GM23338 (cell line): ENCODE results near the gene ELL2. TPM values are rescaled to one million over a fixed set of nuclear protein-coding genes. Genes with fewer than 3 reads are reported as not detected.

Experiments
- ATAC-seq: fragments of 200-7000 bp; cut with Tn5 transposase; 3 replicates; pipeline ENCODE4 v1.9.1; 2020
- DNase-seq: peaks from one replicate; pipeline ENCODE4 v3.0.0-alpha.2; 2015; ENCODE audit warnings: low spot score
- H2AFZ ChIP-seq: fragments of 200-600 bp; sonication (generic); 2 replicates; pipeline ENCODE4 v1.8.0; 2016; ENCODE audit warnings: antibody characterized with exemption, mild to moderate bottlenecking, moderate library complexity
- H3F3A ChIP-seq: fragments of 200-600 bp; sonication (generic); replicated peaks from 2 replicates; pipeline ENCODE4 v1.8.0; 2017; ENCODE audit warnings: antibody characterized with exemption, mixed run types, low read depth
- H3K27ac ChIP-seq: fragments of 200-600 bp; sonication (generic); 2 replicates; pipeline ENCODE4 v1.6.1; 2016; ENCODE audit warnings: low read depth
- H3K27me3 ChIP-seq: fragments of 200-600 bp; sonication (generic); 2 replicates; pipeline ENCODE4 v1.8.0; 2016; ENCODE audit warnings: mild to moderate bottlenecking, mixed run types, moderate library complexity; ENCODE audit not compliant: insufficient read depth
- H3K36me3 ChIP-seq: fragments of 200-600 bp; sonication (generic); 2 replicates; pipeline ENCODE4 v1.8.0; 2016; ENCODE audit warnings: mild to moderate bottlenecking; ENCODE audit not compliant: insufficient read depth
- H3K4me1 ChIP-seq: fragments of 200-600 bp; sonication (generic); 2 replicates; pipeline ENCODE4 v1.8.0; 2016; ENCODE audit warnings: mild to moderate bottlenecking, moderate library complexity; ENCODE audit not compliant: insufficient read depth
- H3K4me2 ChIP-seq: fragments of 200-600 bp; sonication (generic); 2 replicates; pipeline ENCODE4 v1.7.1; 2017; ENCODE audit warnings: mixed run types
- H3K4me3 ChIP-seq: fragments of 200-600 bp; sonication (generic); 2 replicates; pipeline ENCODE4 v1.6.1; 2016; ENCODE audit warnings: mixed run types
- H3K79me2 ChIP-seq: fragments of 200-600 bp; sonication (generic); replicated peaks from 2 replicates; pipeline ENCODE4 v1.8.0; 2017; ENCODE audit warnings: mild to moderate bottlenecking; ENCODE audit not compliant: insufficient read depth
- H3K9me2 ChIP-seq: fragments of 200-600 bp; sonication (generic); 2 replicates; pipeline ENCODE4 v1.8.0; 2017; ENCODE audit not compliant: insufficient read depth
- H4K20me1 ChIP-seq: fragments of 200-600 bp; sonication (generic); replicated peaks from 2 replicates; pipeline ENCODE4 v1.8.0; 2017; ENCODE audit warnings: mild to moderate bottlenecking; ENCODE audit not compliant: insufficient read depth
- H3K27ac Mint-ChIP-seq: 2 replicates; pipeline ENCODE4 v1.8.0; 2020; ENCODE audit warnings: inconsistent platforms, mild to moderate bottlenecking, moderate library complexity, mixed read lengths
- H3K27me3 Mint-ChIP-seq: 3 replicates; pipeline ENCODE4 v1.8.0; 2022; ENCODE audit warnings: low read depth, mild to moderate bottlenecking, moderate library complexity, mixed read lengths, inconsistent platforms; ENCODE audit not compliant: insufficient read depth, poor library complexity
- H3K36me3 Mint-ChIP-seq: 3 replicates; pipeline ENCODE4 v1.8.0; 2021; ENCODE audit warnings: low read depth, mild to moderate bottlenecking, inconsistent platforms, moderate library complexity, mixed read lengths
- H3K4me1 Mint-ChIP-seq: 3 replicates; pipeline ENCODE4 v1.8.0; 2020; ENCODE audit warnings: mild to moderate bottlenecking, inconsistent platforms, mixed read lengths
- H3K4me3 Mint-ChIP-seq: 3 replicates; pipeline ENCODE4 v1.8.0; 2021; ENCODE audit warnings: moderate library complexity, mild to moderate bottlenecking, inconsistent platforms, mixed read lengths
- H3K9me3 Mint-ChIP-seq: 3 replicates; pipeline ENCODE4 v1.8.0; 2020; ENCODE audit warnings: moderate library complexity, mild to moderate bottlenecking, inconsistent platforms, mixed read lengths
- POLR2AphosphoS5 ChIP-seq: IDR thresholded peaks from 2 replicates; pipeline ENCODE4 v1.6.1; 2016; ENCODE audit warnings: antibody characterized with exemption, low read depth
- ZNF331 ChIP-seq: fragments of 250-450 bp; sonication (Bioruptor Pico); IDR thresholded peaks from 2 replicates; pipeline ENCODE4 v1.5.0; 2020; ENCODE audit warnings: low read depth, mild to moderate bottlenecking, moderate library complexity
- ZNF462 ChIP-seq: fragments of 250-450 bp; sonication (Bioruptor Pico); IDR thresholded peaks from 2 replicates; pipeline ENCODE4 v1.5.0; 2020; ENCODE audit warnings: mild to moderate bottlenecking, moderate library complexity
- polyA plus RNA-seq: library from polyadenylated mRNA; unstranded; fragments of >200 nt; fragmentation: Nextera tagmentation; extraction: Ambion mirVana; gene quantifications from 2 replicates; pipeline ENCODE4 v1.2.1, GENCODE V29; 2016
- total RNA-seq: library from RNA; depleted of rRNA; stranded (reverse); fragments of >200 nt; shearing (Covaris generic); gene quantifications from 2 replicates; pipeline ENCODE4 v1.2.3, GENCODE V29; 2014
- TF ChIP-seq, protein P1 (sequence below): IDR thresholded peaks from one replicate; pipeline ENCODE4 v1.6.1; 2018; ENCODE audit warnings: antibody characterized with exemption; ENCODE audit not compliant: unreplicated experiment

Gene ELL2
- total and polyA plus RNA-seq, 2 experiments from 2014 or later: 7.4 to 32.6 TPM

GRCh38 chr5:95934207-95934804 lies 27.3 kb downstream of the ELL2 start (continued):
- no peak for TF ChIP-seq ZNF462 (CRISPR knock-in tag)
- TF ChIP-seq POLR2AphosphoS5: no peak
- TF ChIP-seq, protein P1, sequence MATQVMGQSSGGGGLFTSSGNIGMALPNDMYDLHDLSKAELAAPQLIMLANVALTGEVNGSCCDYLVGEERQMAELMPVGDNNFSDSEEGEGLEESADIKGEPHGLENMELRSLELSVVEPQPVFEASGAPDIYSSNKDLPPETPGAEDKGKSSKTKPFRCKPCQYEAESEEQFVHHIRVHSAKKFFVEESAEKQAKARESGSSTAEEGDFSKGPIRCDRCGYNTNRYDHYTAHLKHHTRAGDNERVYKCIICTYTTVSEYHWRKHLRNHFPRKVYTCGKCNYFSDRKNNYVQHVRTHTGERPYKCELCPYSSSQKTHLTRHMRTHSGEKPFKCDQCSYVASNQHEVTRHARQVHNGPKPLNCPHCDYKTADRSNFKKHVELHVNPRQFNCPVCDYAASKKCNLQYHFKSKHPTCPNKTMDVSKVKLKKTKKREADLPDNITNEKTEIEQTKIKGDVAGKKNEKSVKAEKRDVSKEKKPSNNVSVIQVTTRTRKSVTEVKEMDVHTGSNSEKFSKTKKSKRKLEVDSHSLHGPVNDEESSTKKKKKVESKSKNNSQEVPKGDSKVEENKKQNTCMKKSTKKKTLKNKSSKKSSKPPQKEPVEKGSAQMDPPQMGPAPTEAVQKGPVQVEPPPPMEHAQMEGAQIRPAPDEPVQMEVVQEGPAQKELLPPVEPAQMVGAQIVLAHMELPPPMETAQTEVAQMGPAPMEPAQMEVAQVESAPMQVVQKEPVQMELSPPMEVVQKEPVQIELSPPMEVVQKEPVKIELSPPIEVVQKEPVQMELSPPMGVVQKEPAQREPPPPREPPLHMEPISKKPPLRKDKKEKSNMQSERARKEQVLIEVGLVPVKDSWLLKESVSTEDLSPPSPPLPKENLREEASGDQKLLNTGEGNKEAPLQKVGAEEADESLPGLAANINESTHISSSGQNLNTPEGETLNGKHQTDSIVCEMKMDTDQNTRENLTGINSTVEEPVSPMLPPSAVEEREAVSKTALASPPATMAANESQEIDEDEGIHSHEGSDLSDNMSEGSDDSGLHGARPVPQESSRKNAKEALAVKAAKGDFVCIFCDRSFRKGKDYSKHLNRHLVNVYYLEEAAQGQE: no peak

- Histone ChIP-seq H3K36me3 (no peaks in the 10 kb centered on the region), H3F3A (no peaks in the 10 kb centered on the region; the same call in 1 of the 2 replicates), H3K27me3 (no peaks in the 10 kb centered on the region), H3K9me2 (no peaks in the 10 kb centered on the region), H3K4me3 (no peak overlapping the region), H3K4me1 (no peaks in the 10 kb centered on the region; the same call in 1 of the 2 replicates), H3K79me2 (no peaks in the 10 kb centered on the region), H3K27ac (no peak overlapping the region), H2AFZ (no peak overlapping the region), H3K4me2 (no peak overlapping the region), H4K20me1 (no peaks in the 10 kb centered on the region)
- H3K4me1 Mint-ChIP-seq: peaks cover 16% of the 10 kb centered on the region
- no peak overlapping the region for H3K27ac Mint-ChIP-seq
- DNase-seq: no peak
- no peak for ATAC-seq
- no peak overlapping the region for H3K4me3 Mint-ChIP-seq
- H3K27me3 Mint-ChIP-seq: no peaks in the 10 kb centered on the region
- no peaks in the 10 kb centered on the region for H3K9me3 Mint-ChIP-seq
- H3K36me3 Mint-ChIP-seq: no peaks in the 10 kb centered on the region
- no peak for TF ChIP-seq ZNF462 (CRISPR knock-in tag)
- TF ChIP-seq ZNF331 (CRISPR knock-in tag): no peak
These were observed 28.7 kb downstream of the ELL2 start for GRCh38 chr5:95932941-95933340.
